ENCODE results near the gene RAB30.

- TF ChIP-seq, protein P1, sequence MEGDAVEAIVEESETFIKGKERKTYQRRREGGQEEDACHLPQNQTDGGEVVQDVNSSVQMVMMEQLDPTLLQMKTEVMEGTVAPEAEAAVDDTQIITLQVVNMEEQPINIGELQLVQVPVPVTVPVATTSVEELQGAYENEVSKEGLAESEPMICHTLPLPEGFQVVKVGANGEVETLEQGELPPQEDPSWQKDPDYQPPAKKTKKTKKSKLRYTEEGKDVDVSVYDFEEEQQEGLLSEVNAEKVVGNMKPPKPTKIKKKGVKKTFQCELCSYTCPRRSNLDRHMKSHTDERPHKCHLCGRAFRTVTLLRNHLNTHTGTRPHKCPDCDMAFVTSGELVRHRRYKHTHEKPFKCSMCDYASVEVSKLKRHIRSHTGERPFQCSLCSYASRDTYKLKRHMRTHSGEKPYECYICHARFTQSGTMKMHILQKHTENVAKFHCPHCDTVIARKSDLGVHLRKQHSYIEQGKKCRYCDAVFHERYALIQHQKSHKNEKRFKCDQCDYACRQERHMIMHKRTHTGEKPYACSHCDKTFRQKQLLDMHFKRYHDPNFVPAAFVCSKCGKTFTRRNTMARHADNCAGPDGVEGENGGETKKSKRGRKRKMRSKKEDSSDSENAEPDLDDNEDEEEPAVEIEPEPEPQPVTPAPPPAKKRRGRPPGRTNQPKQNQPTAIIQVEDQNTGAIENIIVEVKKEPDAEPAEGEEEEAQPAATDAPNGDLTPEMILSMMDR (IDR thresholded peaks at IDR 0.05), result no peak
- no peak for TF ChIP-seq POLR2A (IDR thresholded peaks at IDR 0.05)
Measured at GRCh38 chr11:83023410-83023809, 48.3 kb downstream of the RAB30 start.
